ENCODE measurements around the gene FICD.

The FICD gene

GRCh38 chr12:108505129-108505528 is 9.9 kb upstream of the FICD start:
- DNase-seq = no peak

- no peak for DNase-seq
Observed at GRCh38 chr12:108507971-108508642, 7.0 kb upstream of the FICD start.

- no peak for DNase-seq
Observed at GRCh38 chr12:108509806-108510205, 5.3 kb upstream of the FICD start.

GRCh38 chr12:108510836-108511235 is 4.2 kb upstream of the FICD start:
- DNase-seq = no peak

GRCh38 chr12:108511633-108512540 is 3.2 kb upstream of the FICD start:
- peak; percentile 69 to 73 for DNase-seq

- no peak for DNase-seq
Observed at GRCh38 chr12:108514468-108514972, 557 bp upstream of the FICD start.

- no peak for DNase-seq
Observed at GRCh38 chr12:108515916-108516315, 839 bp downstream of the FICD start.

GRCh38 chr12:108516511-108517275 is 1.6 kb downstream of the FICD start:
- no peak for DNase-seq

GRCh38 chr12:108517288-108518100 is 2.4 kb downstream of the FICD start:
- no peak for DNase-seq

GRCh38 chr12:108518101-108518715 is 3.1 kb downstream of the FICD start:
- no peak for DNase-seq

- no peak for DNase-seq
Observed at GRCh38 chr12:108518716-108519496, 3.8 kb downstream of the FICD start.

GRCh38 chr12:108519558-108519957 is 4.5 kb downstream of the FICD start:
- DNase-seq = no peak

- no peak for DNase-seq
Observed at GRCh38 chr12:108523365-108523764, 8.3 kb downstream of the FICD start.

- no peak for DNase-seq
Observed at GRCh38 chr12:108525681-108526080, 10.6 kb downstream of the FICD start.

GRCh38 chr12:108526482-108527165 is 11.5 kb downstream of the FICD start:
- DNase-seq = no peak

GRCh38 chr12:108527166-108527496 is 12.1 kb downstream of the FICD start:
- DNase-seq = no peak

- DNase-seq = no peak
Observed at GRCh38 chr12:108530161-108530560, 15.1 kb downstream of the FICD start.

GRCh38 chr12:108531929-108532848 is 17.1 kb downstream of the FICD start:
- DNase-seq = no peak

GRCh38 chr12:108538146-108538545 is 23.1 kb downstream of the FICD start:
- no peak for DNase-seq
